Measurements from ENCODE around the gene OR52E5.

OR52E5 gene

GRCh38 chr11:5941951-5942350 lies 48.9 kb downstream of the OR52E5 start, which contains the start of gene OR56A3:
OR56A3 (plus strand) TSS chr11:5942251; CDS start chr11:5947347, 5,096 bp downstream.
- TF ChIP-seq JUND (IDR thresholded peaks at IDR 0.05; ENCODE audit: low read depth), result no peak
- in situ Hi-C loops (cut with HindIII; ENCODE audit: low pct_unique_long_range_greater_than_20kb, low sequenced_read_pairs), result no loop called here

More at GRCh38 chr11:5941951-5942350, 48.9 kb downstream of the OR52E5 start, which contains the start of gene OR56A3:
- DNase-seq (ENCODE audit: low read depth in 1 of 2, low spot score in 1 of 2), result no peak

Measured in T47D (cell line).